ENCODE data around the gene CARD18.
"Not testable (repeated sequence)": the region's sequence is repeated elsewhere in the genome, so short reads cannot be mapped to it uniquely, and the experiment has no call there.

The CARD18 gene

DNA sequence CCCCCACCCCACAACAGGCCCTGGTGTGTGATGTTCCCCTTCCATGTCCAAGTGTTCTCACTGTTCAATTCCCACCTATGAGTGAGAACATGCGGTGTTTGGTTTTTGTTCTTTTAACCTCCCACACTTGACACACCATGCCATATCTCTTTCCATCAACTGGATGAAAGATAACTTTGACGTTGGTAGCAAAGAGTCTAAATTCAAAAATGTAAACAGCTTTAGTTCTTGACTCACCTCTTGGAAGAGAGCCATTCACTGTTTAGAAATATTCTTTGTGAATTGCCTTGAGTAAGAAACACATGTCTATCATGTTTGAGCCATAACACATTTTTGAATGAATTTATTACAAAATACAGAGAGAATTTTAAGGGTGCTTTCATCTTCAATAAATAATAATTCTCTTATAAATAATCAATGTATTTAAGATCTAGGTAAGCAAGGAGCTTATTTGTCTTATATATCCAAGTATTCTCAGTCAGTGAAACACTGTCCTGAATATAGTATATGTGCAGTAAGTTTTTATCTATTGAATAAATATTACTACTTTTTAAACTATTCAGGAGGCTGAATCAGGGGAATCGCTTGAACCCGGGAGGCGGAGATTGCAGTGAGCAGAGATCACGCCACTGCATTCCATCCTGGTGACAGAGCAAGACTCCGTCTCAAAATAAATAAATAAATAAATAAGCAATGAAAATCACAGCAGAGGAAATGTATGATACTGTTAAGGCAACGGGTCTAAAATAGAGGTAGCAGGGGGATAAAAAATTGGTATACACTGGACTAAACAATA is 6.7 kb downstream of the CARD18 start:
- DNase-seq (ENCODE audit: low spot score): no peak

- DNase-seq (ENCODE audit: low spot score): no peak
These were observed 9.3 kb downstream of the CARD18 start for GRCh38 chr11:105130189-105130813.

GRCh38 chr11:105124756-105125155 is 14.8 kb downstream of the CARD18 start:
- DNase-seq (ENCODE audit: low spot score): no peak

GRCh38 chr11:105111145-105111944 is 28.2 kb downstream of the CARD18 start:
- DNase-seq (ENCODE audit: low spot score): no peak

- DNase-seq (ENCODE audit: low spot score): no peak
These were observed 28.9 kb downstream of the CARD18 start for GRCh38 chr11:105110688-105111030.

DNA sequence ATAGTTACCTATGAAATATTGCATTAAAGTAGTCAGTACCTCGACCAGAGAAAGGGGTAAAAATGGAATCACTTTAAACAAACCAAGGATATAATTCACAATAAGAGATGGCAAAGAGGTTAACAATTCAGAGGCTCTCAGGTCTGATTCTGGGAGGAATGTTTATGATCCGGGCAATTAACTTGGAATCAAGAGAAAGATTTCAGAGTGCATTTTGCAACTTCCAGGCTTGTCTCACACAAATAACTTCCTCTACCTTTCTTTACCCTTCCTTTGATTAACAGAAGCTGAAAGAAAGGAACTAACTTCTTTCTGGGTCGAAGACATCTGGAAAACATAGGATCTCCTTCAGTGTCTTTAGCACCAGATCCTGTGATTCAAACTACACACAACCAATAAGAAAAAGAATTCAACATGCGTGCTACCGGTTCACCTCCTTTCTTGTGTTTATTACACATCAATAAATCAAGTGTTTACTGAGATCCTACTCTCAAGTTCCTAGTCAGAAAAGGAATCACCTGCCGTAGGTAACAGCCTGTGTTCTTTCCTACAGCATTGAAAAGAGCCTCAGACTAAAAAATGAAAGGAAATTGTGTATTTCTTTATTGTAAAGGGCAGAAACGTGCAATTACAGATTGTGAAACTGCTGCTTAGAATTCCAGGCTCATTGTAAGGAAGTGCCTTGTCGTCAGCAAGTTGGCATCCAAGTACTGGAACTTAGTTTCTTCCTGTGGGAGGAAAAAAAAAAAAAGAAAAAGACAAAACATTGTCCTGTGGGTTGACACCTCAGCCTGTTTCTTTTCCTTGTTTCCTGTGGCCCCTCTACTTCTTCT is 29.5 kb downstream of the CARD18 start:
- DNase-seq (ENCODE audit: low spot score): no peak

DNA sequence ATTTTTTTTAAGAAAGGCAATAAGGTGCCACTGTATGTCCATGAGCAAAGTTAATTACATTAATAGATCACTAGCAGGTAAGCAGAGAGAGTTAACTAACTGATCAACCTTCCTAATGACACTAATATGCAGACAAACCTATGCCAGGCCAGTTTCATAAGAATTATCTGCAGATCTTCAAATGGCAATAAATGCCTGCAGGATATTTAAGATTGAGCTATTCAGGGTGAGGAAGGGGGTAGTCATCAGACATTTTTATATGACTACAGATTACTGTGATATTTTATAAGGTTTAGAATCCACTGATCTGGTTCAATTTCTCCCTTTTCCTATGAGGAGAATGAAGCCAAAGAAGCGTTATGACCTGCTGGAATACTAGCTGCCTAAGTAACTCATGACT is 30.2 kb downstream of the CARD18 start:
- DNase-seq (ENCODE audit: low spot score): no peak

DNA sequence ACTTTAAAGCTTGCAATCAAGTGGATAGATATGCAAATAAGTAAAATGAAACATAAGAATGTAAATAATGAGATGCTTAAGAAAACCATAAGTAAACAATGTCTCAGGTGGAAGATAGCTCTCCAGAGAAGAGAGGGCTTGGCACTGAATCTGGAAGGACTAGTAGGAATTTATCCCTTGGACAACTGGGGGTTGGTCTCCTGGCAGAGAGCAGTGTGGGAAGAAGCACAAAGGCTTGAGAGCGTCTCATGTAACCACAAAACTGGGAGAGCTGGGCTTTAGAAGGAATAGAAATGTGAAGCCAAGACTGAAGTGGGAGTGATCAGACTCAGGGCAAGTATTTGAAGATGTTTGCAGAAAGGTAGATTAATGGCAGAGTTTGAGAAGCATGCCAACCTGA is 31.3 kb downstream of the CARD18 start:
- DNase-seq (ENCODE audit: low spot score): no peak

- not testable (repeated sequence) for DNase-seq (ENCODE audit: low spot score)
These were observed 32.2 kb downstream of the CARD18 start for GRCh38 chr11:105107226-105107825.

DNA sequence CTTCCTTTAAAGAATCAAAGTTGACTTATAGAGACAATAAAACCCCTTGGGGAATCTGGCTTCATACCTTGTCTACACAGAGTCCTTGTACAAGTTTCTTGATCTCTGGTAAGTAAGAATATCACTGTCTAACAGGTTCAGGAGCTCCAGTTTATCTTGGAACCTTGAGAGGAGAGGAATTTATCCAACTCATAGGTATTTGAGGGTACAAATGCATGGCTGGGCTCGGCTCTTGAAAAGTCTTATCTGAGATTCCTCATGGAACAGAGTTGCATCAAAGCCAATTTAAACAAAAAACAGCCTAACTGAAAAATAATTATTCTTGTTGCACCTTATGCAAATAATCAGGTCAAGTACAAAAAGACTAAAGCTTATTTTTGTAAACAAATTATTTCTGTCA is 33.4 kb downstream of the CARD18 start:
- DNase-seq (ENCODE audit: low spot score): no peak

DNA sequence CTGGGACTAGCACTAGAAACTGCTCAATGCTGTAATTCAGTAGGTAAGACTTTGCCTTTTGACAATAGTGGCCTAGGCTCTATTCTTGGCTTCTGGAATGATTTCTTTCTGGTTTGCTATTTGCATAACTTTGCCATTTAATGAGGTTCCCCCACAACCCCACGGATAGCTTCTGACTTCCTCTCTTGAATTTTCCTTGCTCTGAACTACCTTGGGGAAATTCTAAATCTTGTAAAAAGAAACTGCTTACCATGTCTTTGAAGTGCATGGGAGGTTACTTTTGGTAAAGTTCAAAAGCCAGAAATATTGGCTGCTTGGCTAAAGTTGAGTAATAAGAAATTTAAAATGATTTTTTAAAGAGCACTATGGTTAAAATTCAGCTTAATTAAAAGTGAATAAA is 35.3 kb downstream of the CARD18 start:
- no peak for DNase-seq (ENCODE audit: low spot score)

- no peak for DNase-seq (ENCODE audit: low spot score)
These were observed 36.2 kb downstream of the CARD18 start for GRCh38 chr11:105103336-105103735.

DNA sequence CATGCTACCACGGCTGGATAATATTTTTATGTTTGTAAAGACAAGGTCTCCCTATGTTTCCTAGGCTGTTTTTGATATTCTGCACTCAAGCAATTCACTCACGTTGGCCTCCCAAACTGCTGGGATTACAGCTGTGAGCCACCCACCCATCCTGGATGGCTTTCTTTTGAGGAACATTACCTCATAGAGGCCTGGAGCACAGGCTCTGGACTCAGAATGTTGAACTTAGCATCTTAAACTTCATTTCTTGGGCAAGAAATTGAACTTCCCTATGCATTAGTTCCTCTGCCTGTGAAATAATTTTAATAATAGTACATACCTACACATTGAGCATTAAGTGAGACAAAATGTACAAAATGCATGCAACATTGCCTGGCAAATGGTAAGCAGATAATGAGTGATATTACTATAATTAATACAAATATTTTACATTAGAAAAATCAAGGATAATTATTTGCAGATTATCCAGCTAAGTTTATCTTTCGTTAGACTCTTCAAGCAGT is 37.4 kb downstream of the CARD18 start:
- not testable (repeated sequence) for DNase-seq (ENCODE audit: low spot score)

DNA sequence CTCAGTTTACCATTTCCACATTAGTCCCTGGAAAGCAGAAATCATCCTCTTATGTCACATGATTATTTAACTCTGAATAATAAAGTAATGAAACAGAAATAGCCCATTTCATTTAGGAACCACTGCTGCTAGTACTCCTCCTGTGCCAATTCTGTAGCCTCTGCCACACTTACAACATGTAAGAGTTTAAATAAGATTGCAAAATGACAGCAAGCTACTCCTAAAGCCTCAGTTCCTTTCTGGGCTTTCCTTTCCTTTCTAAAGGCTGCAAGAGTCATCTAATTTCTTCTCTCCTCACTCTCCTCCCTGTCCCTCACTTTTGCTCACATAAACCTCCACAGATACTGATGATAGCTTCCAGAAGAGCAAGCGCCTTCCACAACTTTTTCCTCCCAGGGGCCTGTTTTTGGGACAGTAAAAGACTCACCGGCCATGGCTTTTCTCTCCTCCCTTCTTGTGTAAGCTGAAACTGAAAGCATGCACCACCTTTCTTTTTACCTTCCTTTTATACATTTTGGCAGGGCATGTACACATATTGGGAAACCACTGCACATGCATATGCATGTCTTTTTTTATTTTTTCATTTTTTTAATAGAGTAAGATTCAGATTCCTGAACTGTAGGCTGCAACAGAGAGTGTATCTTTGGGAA is 38.5 kb downstream of the CARD18 start:
- DNase-seq (ENCODE audit: low spot score): no peak

DNA sequence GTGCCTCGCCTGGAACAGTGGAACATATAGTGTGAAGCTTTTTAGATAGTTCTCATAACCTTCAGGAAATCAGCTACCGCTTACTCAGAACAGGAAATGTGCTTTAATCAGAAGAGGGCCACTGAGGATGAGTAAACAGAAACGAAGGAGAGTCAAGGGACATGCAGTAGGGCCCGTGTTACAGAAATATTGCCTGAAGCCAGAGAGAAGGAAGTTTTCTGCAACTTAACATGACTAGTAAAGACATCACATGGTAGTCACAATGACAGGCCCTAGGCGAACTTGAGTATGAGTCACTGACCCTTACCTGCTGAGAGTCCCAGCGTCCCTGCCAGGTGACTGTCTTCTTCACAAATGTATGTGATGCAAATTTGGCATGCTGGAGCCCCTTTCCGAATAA is 39.4 kb downstream of the CARD18 start:
- DNase-seq (ENCODE audit: low spot score): no peak

DNA sequence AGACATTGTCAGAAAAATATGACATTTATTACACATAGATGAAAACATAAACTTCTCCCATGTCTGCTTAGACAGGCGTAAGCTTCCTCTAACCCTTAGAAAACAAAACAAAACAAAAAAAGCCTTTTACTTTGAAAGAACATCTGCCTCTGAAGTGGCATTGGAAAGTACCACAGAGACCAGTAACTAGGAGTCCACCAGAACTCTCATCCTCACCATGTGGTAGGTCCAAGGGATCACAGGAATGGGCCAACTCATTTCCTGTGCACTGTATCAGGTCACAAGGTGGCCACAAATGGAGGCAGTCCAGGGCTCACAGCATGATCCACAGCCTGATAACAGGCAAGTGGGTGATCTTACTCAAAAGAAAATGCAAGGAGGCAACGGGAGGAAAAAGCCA is 40.0 kb downstream of the CARD18 start:
- not testable (repeated sequence) for DNase-seq (ENCODE audit: low spot score)

DNA sequence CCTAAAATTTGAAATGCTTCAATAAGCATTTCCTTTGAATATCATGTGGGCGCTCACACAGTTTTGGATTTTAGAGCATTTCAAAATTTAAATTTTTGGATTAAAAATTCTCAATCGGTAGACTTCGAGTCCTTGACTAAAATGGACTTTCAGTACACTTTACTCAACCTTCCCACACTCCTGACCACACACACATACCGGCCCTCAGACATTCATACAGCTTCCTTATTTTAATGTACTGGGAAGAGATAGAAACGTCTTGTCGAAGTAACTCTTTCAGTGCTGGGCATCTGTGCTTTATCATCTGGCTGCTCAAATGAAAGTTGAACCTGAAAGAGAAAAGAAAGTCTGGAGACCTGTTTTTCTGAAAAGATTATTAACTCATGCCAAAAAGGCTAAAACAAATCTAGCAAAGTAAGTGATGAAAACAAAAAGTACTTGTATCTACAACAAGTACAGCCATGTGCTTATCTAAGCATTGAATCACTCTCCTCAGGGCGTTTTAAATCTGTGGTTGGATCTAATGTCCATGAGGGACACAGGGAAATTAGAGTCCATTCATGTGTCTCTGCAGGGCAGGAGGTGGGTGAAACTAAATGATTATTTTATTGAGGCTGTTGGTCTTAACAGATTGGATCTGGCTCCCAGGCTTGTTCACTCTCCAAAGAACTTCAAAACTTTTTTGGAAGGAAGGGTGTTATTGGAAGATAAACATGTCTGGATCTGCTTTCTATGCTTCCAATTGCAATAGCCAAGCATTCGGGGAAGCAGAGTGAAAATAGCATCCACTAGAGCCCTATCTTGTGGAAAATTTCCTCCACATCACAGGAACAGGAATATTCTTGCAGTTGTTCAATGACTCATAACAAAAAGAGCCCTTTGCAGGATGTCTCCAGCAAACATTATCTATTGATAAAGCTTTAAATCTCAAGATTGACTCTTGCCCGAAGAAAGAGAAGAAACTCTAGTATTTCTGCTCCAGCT is 47.0 kb downstream of the CARD18 start:
- no peak for DNase-seq (ENCODE audit: low spot score)

Measured in germinal center (tissue), 1 donor.